Peyer's patch (tissue), 4 donors: Measurements from ENCODE around the gene TEAD1.

ENCODE experiments used
- POLR2A ChIP-seq, 2 donors: fragments of 450-650 bp; IDR thresholded peaks; one replicate each; pipeline ENCODE4 v1.5.1; 2017; ENCODE audit warnings: antibody characterized with exemption in 2 of 2, mild to moderate bottlenecking in 2 of 2, moderate library complexity in 2 of 2
- TF ChIP-seq, protein P1 (sequence below), 6 experiments: fragments of 450-650 bp in 4 of 6; fragments of 200-600 bp in 2 of 6; sonication (generic) in 1 of 6; IDR thresholded peaks; one replicate each; pipeline ENCODE4 v1.5.1; 2017 to 2019; ENCODE audit warnings: antibody characterized with exemption in 6 of 6, mild to moderate bottlenecking in 3 of 6, moderate library complexity in 1 of 6

DNA sequence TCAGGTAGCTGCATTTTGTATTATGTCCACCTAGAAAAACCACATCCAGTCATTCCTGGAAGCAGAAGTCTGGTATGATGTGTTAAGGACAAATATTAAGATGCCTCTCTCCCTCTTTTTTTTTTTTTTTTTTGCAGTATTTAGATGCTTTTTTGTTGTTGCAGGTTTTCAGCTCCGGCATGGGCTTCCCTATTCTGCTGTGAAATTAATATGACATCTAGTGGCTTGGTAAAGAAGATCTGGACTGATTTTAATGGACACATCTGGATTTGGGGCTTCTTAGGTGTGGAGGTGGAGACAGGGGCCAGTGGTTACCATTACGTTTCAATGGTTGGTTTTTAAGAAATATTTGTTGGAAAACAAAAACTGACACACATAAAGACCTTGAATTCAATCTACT is 287.4 kb downstream of the TEAD1 start:
- TF ChIP-seq, protein P1, sequence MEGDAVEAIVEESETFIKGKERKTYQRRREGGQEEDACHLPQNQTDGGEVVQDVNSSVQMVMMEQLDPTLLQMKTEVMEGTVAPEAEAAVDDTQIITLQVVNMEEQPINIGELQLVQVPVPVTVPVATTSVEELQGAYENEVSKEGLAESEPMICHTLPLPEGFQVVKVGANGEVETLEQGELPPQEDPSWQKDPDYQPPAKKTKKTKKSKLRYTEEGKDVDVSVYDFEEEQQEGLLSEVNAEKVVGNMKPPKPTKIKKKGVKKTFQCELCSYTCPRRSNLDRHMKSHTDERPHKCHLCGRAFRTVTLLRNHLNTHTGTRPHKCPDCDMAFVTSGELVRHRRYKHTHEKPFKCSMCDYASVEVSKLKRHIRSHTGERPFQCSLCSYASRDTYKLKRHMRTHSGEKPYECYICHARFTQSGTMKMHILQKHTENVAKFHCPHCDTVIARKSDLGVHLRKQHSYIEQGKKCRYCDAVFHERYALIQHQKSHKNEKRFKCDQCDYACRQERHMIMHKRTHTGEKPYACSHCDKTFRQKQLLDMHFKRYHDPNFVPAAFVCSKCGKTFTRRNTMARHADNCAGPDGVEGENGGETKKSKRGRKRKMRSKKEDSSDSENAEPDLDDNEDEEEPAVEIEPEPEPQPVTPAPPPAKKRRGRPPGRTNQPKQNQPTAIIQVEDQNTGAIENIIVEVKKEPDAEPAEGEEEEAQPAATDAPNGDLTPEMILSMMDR (IDR thresholded peaks at IDR 0.05) = no peak
- TF ChIP-seq POLR2A (IDR thresholded peaks at IDR 0.05) = no peak
